GM12864 (cell line): ENCODE data around the gene CGB5.
"Not testable (repeated sequence)": the region's sequence is repeated elsewhere in the genome, so short reads cannot be mapped to it uniquely, and the experiment has no call there.

Experiments used
- DNase-seq: peaks from one replicate; pipeline ENCODE4 v3.0.0-alpha.2; 2011; ENCODE audit warnings: low read depth
- H3K4me3 ChIP-seq: 2 replicates; pipeline ENCODE4 v1.5.1; 2011; ENCODE audit warnings: mild to moderate bottlenecking, low read depth, low read length, control low read depth
- TF ChIP-seq, protein P1 (sequence below): IDR thresholded peaks from 2 replicates; pipeline ENCODE4 v1.5.1; 2011; ENCODE audit warnings: low read depth, mild to moderate bottlenecking, moderate library complexity, low read length, control low read depth, inconsistent platforms; ENCODE audit errors: missing control alignments

The CGB5 gene

DNA sequence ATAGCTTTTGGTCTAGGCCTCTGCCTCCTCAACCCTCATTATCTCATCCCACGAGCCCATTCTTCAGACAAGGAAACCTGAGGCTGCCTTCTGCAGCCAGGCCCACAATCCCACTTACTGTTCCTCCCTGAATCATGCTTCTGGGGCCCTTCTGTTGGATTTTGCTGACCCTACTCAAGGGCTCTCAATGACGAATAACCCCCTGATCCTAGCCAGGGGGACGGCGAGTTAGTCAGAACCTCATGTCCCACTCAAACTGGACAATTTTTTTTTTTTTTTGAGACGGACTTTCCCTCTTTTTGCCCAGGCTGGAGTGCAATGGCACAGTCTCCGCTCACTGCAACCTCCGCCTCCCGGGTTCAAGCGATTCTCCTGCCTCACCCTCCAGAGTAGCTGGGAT lies 21.5 kb upstream of the CGB5 start:
- no peak overlapping the region for H3K4me3 ChIP-seq
- TF ChIP-seq, protein P1, sequence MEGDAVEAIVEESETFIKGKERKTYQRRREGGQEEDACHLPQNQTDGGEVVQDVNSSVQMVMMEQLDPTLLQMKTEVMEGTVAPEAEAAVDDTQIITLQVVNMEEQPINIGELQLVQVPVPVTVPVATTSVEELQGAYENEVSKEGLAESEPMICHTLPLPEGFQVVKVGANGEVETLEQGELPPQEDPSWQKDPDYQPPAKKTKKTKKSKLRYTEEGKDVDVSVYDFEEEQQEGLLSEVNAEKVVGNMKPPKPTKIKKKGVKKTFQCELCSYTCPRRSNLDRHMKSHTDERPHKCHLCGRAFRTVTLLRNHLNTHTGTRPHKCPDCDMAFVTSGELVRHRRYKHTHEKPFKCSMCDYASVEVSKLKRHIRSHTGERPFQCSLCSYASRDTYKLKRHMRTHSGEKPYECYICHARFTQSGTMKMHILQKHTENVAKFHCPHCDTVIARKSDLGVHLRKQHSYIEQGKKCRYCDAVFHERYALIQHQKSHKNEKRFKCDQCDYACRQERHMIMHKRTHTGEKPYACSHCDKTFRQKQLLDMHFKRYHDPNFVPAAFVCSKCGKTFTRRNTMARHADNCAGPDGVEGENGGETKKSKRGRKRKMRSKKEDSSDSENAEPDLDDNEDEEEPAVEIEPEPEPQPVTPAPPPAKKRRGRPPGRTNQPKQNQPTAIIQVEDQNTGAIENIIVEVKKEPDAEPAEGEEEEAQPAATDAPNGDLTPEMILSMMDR, result no peak
- DNase-seq, result no peak

DNA sequence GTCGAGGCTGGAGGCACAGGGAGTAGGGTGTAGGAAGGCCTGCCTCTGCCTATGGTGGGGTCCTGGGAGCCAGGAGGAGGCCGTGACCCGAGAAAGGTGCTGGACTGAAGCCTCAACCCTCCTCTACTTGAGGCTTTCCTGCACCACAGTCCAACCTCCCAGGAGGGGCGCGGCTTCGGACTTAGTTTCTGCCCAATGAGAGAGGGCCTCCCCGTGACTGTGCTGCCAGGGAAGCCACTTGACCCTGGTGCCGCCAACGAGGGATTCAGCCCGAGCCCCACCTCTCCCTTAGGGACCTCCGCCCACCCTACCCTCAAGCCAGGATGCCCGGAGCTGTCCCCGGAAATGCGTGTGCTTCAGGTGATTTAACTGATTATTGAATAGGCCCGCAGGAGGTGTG lies 19.4 kb upstream of the CGB5 start, which contains the start of gene CGB3:
Gene CGB3 (minus strand): TSS at position 101 of the 400 bp plus-strand sequence. CDS start 362 bp downstream, outside the sequence.
- DNase-seq, H3K4me3 ChIP-seq: not testable (repeated sequence)

DNA sequence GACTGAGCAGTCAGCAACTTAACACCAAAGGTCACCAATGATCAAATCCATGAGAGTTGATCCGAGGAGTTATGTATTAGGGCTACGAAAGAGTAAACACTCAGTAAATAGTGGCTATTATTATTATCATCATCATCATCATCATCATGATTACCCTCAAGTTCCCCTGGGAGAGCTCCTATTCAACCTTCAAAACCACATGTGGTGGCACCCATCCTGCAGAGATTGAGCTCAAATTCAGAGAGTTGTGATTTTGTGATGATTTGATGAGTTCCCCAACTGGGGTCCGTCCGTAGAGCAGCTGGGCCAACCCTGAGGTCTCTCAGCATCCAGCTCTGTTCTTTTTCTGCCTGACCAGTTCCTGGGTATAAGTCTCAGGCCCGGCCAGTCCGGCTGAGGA lies 18.6 kb upstream of the CGB5 start:
- H3K4me3 ChIP-seq, DNase-seq: not testable (repeated sequence)

DNA sequence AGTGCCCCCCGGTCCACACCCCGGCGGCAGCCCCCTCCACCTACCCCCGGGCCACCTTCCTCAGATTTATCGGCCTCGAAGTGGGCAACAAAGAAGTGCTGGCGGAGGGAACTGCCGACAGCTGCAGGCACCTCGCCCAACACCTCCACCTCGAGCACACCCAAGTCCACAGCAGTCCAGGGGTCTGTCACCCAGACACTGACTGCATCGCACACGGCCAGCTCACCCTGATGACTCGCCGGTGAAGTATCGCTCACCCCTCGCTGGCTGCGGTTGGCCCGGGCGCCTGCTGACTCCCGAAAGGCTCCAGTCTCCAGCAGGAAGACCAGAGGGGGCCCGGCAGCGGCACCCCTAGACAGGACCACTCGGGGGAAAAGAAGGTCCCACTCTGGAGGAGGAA lies 18.0 kb upstream of the CGB5 start:
- DNase-seq, H3K4me3 ChIP-seq: not testable (repeated sequence)

DNA sequence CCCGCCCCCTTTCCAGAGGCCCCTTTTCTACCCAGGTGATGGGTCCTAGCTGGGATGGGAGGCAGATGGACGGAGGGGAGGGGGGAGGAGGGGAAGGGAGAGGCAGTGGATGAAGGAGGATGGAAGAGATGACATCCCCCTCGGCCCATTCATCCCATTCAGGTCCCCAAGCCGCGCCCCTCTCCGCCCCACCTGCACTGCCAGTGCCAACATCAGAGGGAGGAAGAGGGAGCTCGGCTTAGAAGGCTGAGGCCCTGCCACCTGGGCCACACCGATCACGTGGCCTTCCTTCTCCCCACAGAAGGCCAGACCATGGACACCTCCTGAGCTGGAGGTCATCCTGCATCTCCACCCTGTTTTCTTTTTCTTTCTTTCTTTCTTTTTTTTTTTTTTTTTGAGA lies 15.0 kb upstream of the CGB5 start:
- not testable (repeated sequence) for H3K4me3 ChIP-seq, DNase-seq

DNA sequence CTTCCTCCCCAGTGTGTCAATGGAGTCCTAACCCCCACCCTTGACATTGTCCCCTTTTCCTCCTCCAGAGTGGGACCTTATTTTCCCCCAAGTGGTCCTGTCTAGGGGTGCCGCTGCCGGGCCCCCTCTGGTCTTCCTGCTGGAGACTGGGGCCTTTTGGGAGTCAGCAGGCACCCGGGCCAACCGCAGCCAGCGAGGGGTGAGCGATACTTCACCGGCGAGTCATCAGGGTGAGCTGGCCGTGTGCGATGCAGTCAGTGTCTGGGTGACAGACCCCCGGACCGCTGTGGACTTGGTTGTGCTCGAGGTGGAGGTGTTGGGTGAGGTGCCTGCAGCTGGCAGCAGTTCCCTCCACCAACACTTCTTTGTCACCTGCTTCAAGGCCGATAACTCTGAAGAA lies 13.9 kb upstream of the CGB5 start:
- not testable (repeated sequence) for H3K4me3 ChIP-seq, DNase-seq

DNA sequence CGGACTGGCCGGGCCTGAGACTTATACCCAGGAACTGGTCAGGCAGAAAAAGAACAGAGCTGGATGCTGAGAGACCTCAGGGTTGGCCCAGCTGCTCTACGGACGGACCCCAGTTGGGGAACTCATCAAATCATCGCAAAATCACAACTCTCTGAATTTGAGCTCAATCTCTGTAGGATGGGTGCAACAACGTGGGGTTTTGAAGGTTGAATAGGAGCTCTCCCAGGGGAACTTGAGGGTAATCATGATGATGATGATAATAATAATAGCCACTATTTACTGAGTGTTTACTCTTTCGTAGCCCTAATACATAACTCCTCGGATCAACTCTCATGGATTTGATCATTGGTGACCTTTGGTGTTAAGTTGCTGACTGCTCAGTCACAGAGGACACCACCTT lies 13.3 kb upstream of the CGB5 start:
- not testable (repeated sequence) for DNase-seq, H3K4me3 ChIP-seq

DNA sequence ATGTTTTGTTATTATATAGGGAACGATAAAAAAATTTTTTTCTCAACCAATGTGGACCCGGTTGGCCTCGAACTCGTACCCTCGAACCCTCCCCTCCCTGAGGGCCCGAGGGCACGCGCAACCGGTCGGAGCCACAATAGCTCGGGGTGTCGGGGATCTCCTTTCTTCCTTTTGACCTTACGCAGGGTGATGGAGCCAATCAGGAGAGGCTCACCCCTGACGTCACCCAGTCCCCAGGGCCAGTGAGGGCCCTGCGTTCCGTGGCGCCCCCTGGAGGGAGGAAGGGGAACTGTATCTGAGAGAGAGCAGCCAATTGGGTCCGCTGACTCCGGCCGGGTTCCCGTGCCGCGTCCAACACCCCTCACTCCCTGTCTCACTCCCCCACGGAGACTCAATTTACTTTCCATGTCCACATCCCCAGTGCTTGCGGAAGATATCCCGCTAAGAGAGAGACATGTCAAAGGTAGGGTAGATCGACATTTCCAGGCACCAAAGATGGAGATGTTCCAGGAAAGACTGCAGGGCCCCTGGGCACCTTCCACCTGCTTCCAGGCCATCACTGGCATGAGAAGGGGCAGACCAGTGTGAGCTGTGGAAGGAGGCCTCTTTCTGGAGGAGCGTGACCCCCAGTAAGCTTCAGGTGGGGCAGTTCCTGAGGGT lies 11.9 kb upstream of the CGB5 start, which contains the start of gene CGB2:
Gene CGB2 (plus strand): TSS at position 249 of the 660 bp plus-strand sequence. CDS start 206 bp downstream, at position 455.
- not testable (repeated sequence) for DNase-seq, H3K4me3 ChIP-seq
- TF ChIP-seq, protein P1, result peak; percentile 28

DNA sequence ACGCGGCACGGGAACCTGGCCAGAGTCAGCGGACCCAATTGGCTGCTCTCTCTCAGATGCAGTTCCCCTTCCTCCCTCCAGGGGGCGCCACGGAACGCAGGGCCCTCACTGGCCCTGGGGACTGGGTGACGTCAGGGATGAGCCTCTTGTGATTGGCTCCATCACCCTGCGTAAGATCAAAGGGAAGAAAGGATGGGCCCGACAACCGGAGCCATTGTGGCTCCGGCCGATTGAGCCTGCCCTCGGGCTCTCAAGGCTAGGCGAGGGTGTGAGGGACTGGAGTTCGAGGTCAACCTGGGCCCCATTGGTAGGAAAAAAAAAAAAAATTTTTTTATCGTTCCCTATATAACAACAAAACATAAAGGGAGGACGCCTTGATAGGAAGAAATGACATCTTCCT lies 6.8 kb upstream of the CGB5 start, which contains the start of gene CGB1:
Gene CGB1 (minus strand): TSS at position 81 of the 400 bp plus-strand sequence. CDS start 184 bp downstream, outside the sequence.
- H3K4me3 ChIP-seq, DNase-seq: not testable (repeated sequence)
- TF ChIP-seq, protein P1, result peak; percentile 60

DNA sequence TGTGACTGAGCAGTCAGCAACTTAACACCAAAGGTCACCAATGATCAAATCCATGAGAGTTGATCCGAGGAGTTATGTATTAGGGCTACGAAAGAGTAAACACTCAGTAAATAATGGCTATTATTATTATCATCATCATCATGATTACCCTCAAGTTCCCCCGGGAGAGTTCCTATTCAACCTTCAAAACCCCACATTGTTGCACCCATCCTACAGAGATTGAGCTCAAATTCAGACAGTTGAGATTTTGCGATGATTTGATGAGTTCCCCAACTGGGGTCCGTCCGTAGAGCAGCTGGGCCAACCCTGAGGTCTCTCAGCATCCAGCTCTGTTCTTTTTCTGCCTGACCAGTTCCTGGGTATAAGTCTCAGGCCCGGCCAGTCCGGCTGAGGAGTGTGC lies 5.5 kb upstream of the CGB5 start:
- not testable (repeated sequence) for DNase-seq, H3K4me3 ChIP-seq

DNA sequence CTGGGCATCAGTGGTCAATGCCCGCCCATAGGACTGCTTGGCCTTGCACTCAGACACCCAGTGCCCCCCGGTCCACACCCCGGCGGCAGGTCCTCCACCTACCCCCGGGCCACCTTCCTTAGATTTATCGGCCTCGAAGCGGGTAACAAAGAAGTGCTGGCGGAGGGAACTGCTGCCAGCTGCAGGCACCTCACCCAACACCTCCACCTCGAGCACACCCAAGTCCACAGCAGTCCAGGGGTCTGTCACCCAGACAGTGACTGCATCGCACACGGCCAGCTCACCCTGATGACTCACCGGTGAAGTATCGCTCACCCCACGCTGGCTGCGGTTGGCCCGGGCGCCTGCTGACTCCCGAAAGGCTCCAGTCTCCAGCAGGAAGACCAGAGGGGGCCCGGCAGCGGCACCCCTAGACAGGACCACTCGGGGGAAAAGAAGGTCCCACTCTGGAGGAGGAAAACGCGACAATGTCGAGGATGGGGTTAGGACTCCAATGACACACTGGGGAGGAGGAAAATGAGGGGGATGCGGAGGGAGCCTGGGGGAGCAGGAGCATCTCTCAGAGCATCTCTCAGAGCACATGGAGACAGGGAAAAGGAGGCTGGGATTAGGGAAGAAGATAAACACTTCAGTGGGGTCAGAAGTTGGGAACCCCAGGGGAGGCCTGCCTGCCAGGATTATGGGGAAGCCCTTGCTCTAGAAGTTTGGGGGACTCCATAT lies 4.9 kb upstream of the CGB5 start:
- not testable (repeated sequence) for DNase-seq, H3K4me3 ChIP-seq

DNA sequence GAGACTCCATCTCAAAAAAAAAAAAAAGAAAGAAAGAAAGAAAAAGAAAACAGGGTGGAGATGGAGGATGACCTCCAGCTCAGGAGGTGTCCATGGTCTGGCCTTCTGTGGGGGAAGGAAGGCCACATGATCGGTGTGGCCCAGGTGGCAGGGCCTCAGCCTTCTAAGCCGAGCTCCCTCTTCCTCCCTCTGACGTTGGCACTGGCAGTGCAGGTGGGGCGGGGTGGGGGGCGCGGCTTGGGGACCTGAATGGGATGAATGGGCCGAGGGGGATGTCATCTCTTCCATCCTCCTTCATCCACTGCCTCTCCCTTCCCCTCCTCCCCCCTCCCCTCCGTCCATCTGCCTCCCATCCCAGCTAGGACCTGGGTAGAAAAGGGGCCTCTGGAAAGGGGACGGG lies 3.9 kb upstream of the CGB5 start:
- DNase-seq, H3K4me3 ChIP-seq: not testable (repeated sequence)
